ENCODE data around the gene EED. TPM values are rescaled to one million over a fixed set of nuclear protein-coding genes. Genes with fewer than 3 reads are reported as not detected.

EED gene
- total RNA-seq, 1 donor from 2014 or later: 44.7 TPM

GRCh38 chr11:86230179-86230804, 14.3 kb upstream of the EED start:
- H3K4me1 Mint-ChIP-seq (ENCODE audit: unreplicated experiment): peaks cover 6% of the 10 kb centered on the region
- no peaks in the 10 kb centered on the region for H3K9me3 Mint-ChIP-seq
- H3K27me3 Mint-ChIP-seq: no peaks in the 10 kb centered on the region
- no peak for TF ChIP-seq CTCF (conservative IDR thresholded peaks at IDR 0.05)
- H3K4me3 Mint-ChIP-seq: peak overlapping the region; percentile 9
- no peak for DNase-seq (ENCODE audit: extremely low spot score, unreplicated experiment)
- peak overlapping the region; percentile 98 for H3K27ac Mint-ChIP-seq
- H3K36me3 Mint-ChIP-seq: no peaks in the 10 kb centered on the region

GRCh38 chr11:86230921-86231434, 13.6 kb upstream of the EED start:
- H3K4me1 Mint-ChIP-seq (ENCODE audit: unreplicated experiment): peaks cover 6% of the 10 kb centered on the region
- TF ChIP-seq CTCF (conservative IDR thresholded peaks at IDR 0.05): no peak
- no peak overlapping the region for H3K27ac Mint-ChIP-seq
- DNase-seq (ENCODE audit: extremely low spot score, unreplicated experiment): no peak
- no peaks in the 10 kb centered on the region for H3K9me3 Mint-ChIP-seq
- H3K4me3 Mint-ChIP-seq: no peak overlapping the region
- no peaks in the 10 kb centered on the region for H3K27me3 Mint-ChIP-seq
- H3K36me3 Mint-ChIP-seq: no peaks in the 10 kb centered on the region

GRCh38 chr11:86232556-86232955, 12.0 kb upstream of the EED start:
- H3K9me3 Mint-ChIP-seq: no peaks in the 10 kb centered on the region
- TF ChIP-seq CTCF (conservative IDR thresholded peaks at IDR 0.05): no peak
- H3K4me3 Mint-ChIP-seq: no peak overlapping the region
- no peak for DNase-seq (ENCODE audit: extremely low spot score, unreplicated experiment)
- H3K4me1 Mint-ChIP-seq (ENCODE audit: unreplicated experiment): peaks cover 6% of the 10 kb centered on the region
- no peak overlapping the region for H3K27ac Mint-ChIP-seq
- H3K36me3 Mint-ChIP-seq: no peaks in the 10 kb centered on the region
- no peaks in the 10 kb centered on the region for H3K27me3 Mint-ChIP-seq

GRCh38 chr11:86234831-86235461, 9.6 kb upstream of the EED start:
- peaks cover 6% of the 10 kb centered on the region for H3K4me1 Mint-ChIP-seq (ENCODE audit: unreplicated experiment)
- H3K36me3 Mint-ChIP-seq: no peaks in the 10 kb centered on the region
- no peaks in the 10 kb centered on the region for H3K9me3 Mint-ChIP-seq
- no peak overlapping the region for H3K27ac Mint-ChIP-seq
- H3K27me3 Mint-ChIP-seq: no peaks in the 10 kb centered on the region
- no peak for DNase-seq (ENCODE audit: extremely low spot score, unreplicated experiment)
- H3K4me3 Mint-ChIP-seq: no peak overlapping the region
- no peak for TF ChIP-seq CTCF (conservative IDR thresholded peaks at IDR 0.05)

- TF ChIP-seq CTCF (conservative IDR thresholded peaks at IDR 0.05): no peak
- no peaks in the 10 kb centered on the region for H3K36me3 Mint-ChIP-seq
- no peak overlapping the region for H3K4me3 Mint-ChIP-seq
- peaks cover 7% of the 10 kb centered on the region for H3K27me3 Mint-ChIP-seq
- DNase-seq (ENCODE audit: extremely low spot score, unreplicated experiment): no peak
- no peaks in the 10 kb centered on the region for H3K4me1 Mint-ChIP-seq (ENCODE audit: unreplicated experiment)
- H3K9me3 Mint-ChIP-seq: no peaks in the 10 kb centered on the region
- H3K27ac Mint-ChIP-seq: no peak overlapping the region
Measured at GRCh38 chr11:86237267-86237804, 7.2 kb upstream of the EED start.
